ENCODE measurements around the gene RAB42. TPM values are rescaled to one million over a fixed set of nuclear protein-coding genes. Genes with fewer than 3 reads are reported as not detected.
"Not testable (repeated sequence)": the region's sequence is repeated elsewhere in the genome, so short reads cannot be mapped to it uniquely, and the experiment has no call there.

Gene RAB42
- total RNA-seq, 1 donor from 2014 or later: 0.69 TPM

DNA sequence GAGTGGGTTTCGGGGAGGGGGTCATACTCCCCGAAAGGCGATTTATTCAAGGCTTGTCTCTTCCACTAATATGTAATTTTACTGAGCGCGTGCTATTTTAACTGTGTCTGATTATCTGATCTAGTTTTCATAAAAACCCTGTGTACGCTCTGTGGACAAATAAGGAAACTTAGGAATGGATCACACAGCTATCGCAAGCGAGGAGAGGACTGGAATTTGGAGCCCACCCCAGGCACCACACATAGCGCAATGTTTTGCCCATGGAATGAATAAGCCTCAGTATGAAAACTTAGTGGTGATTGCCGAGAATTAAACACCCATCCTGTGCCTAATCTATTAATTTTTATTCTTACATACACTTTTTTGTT, 9.8 kb upstream of the RAB42 start:
- peak overlapping the region; percentile 95 for H3K4me3 Mint-ChIP-seq (ENCODE audit: unreplicated experiment)
- peaks cover 10% of the 10 kb centered on the region for H3K9me3 Mint-ChIP-seq (ENCODE audit: unreplicated experiment)
- DNase-seq: no peak
- peaks cover 2% of the 10 kb centered on the region for H3K27me3 Mint-ChIP-seq (ENCODE audit: unreplicated experiment)
- peak overlapping the region; percentile 59 for H3K27ac Mint-ChIP-seq (ENCODE audit: unreplicated experiment)
- H3K36me3 Mint-ChIP-seq (ENCODE audit: unreplicated experiment): no peaks in the 10 kb centered on the region
- TF ChIP-seq, protein P1, sequence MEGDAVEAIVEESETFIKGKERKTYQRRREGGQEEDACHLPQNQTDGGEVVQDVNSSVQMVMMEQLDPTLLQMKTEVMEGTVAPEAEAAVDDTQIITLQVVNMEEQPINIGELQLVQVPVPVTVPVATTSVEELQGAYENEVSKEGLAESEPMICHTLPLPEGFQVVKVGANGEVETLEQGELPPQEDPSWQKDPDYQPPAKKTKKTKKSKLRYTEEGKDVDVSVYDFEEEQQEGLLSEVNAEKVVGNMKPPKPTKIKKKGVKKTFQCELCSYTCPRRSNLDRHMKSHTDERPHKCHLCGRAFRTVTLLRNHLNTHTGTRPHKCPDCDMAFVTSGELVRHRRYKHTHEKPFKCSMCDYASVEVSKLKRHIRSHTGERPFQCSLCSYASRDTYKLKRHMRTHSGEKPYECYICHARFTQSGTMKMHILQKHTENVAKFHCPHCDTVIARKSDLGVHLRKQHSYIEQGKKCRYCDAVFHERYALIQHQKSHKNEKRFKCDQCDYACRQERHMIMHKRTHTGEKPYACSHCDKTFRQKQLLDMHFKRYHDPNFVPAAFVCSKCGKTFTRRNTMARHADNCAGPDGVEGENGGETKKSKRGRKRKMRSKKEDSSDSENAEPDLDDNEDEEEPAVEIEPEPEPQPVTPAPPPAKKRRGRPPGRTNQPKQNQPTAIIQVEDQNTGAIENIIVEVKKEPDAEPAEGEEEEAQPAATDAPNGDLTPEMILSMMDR (IDR thresholded peaks at IDR 0.05; ENCODE audit: partially characterized antibody, unreplicated experiment): no peak
- H3K4me1 Mint-ChIP-seq (ENCODE audit: low read depth, unreplicated experiment): peaks cover 13% of the 10 kb centered on the region

DNA sequence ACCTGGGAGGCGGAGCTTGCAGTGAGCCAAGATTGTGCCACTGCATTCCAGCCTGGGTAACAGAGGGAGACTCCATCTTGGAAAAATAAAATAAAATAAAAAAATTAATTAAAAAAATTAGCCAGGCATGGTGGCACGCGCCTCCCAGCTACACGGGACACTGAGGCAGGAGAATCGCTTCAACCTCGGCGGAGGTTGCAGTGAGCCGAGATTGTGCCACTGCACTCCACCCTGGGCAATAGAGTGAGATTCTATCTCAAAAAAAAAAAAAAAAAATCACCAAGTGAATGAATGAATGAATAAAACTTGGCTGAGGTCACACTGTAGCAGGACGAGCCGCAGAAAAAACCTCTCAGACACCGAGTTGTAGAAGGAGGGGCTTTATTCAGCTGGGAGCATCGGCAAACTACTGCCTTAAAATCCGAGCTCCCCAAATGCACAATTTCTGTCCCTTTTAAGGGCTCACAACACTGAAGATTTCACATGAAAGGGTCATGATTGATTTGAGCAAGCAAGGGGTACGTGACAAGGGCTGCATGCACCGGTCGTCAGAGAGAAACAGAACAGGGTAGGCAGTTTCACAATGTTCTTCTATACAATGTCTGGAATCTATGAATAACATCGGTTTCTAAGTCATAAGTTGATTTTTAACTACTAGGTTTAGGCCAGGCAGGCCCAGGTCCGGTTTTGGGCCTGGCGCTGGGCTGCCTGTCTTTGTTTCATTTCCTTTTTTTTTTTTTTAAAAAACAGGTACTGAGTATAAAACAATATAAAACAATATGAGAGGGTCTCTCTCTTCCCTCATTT, 5.3 kb upstream of the RAB42 start:
- not testable (repeated sequence) for H3K27ac Mint-ChIP-seq (ENCODE audit: unreplicated experiment)

DNA sequence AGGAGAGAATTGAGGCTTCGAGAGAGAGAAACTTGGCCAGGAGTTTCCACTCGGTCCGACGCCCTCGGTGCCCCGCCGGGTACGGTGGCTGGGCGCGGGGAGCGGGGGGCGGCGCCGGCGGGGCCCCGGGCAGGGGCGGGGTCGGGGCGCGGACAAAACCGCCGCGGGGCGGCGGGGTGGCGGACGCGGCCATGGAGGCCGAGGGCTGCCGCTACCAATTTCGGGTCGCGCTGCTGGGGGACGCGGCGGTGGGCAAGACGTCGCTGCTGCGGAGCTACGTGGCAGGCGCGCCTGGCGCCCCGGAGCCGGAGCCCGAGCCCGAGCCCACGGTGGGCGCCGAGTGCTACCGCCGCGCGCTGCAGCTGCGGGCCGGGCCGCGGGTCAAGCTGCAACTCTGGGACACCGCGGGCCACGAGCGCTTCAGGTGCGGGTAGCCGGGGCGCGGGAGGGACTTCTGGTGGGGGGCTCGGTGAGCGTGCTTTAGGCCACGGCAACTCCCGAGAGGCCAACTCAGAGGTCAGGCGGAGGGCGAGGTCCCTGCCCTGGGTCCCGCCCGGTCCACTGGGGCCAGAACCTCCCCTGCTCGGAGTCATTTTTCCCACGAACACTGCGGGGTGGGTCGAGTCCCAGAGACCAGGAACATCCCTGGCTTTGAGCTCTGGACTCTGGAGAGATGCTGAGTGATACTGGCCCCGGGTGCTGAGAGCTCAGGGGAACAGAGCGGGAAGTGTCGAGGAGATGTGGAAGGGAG, 431 bp downstream of the RAB42 start:
- DNase-seq: peak; percentile 27
- Mint-ChIP-seq H3K27me3 (ENCODE audit: unreplicated experiment) (peaks cover 4% of the 10 kb centered on the region), H3K9me3 (ENCODE audit: unreplicated experiment) (peaks cover 1% of the 10 kb centered on the region), H3K27ac (ENCODE audit: unreplicated experiment) (peak overlapping the region; percentile 14), H3K4me3 (ENCODE audit: unreplicated experiment) (peak overlapping the region; percentile 86), H3K4me1 (ENCODE audit: low read depth, unreplicated experiment) (no peaks in the 10 kb centered on the region), H3K36me3 (ENCODE audit: unreplicated experiment) (no peaks in the 10 kb centered on the region)
- TF ChIP-seq, protein P1 (IDR thresholded peaks at IDR 0.05; ENCODE audit: partially characterized antibody, unreplicated experiment): no peak

More for the DNA sequence above, 5.3 kb upstream of the RAB42 start:
- not testable (repeated sequence) for H3K36me3 Mint-ChIP-seq (ENCODE audit: unreplicated experiment); DNase-seq; H3K4me3 Mint-ChIP-seq (ENCODE audit: unreplicated experiment); H3K4me1 Mint-ChIP-seq (ENCODE audit: low read depth, unreplicated experiment); H3K27me3 Mint-ChIP-seq (ENCODE audit: unreplicated experiment); H3K9me3 Mint-ChIP-seq (ENCODE audit: unreplicated experiment)

DNA sequence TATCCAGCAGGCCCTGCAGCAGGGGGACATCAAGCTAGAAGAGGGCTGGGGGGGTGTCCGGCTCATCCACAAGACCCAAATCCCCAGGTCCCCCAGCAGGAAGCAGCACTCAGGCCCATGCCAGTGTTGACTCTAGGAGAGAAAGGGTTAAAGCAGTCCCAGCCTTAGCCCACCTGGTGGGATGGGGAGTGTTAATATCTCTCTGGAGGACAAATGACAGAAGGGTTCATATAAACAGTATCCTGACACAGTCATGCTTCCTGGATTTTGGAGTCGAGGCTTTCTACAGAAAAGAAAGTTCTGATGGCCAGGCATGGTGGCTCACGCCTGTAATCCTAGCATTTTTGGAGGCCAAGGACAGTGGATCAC, 1.9 kb downstream of the RAB42 start:
- H3K27me3 Mint-ChIP-seq (ENCODE audit: unreplicated experiment); H3K27ac Mint-ChIP-seq (ENCODE audit: unreplicated experiment); H3K9me3 Mint-ChIP-seq (ENCODE audit: unreplicated experiment); H3K36me3 Mint-ChIP-seq (ENCODE audit: unreplicated experiment); DNase-seq; H3K4me1 Mint-ChIP-seq (ENCODE audit: low read depth, unreplicated experiment); H3K4me3 Mint-ChIP-seq (ENCODE audit: unreplicated experiment): not testable (repeated sequence)

DNA sequence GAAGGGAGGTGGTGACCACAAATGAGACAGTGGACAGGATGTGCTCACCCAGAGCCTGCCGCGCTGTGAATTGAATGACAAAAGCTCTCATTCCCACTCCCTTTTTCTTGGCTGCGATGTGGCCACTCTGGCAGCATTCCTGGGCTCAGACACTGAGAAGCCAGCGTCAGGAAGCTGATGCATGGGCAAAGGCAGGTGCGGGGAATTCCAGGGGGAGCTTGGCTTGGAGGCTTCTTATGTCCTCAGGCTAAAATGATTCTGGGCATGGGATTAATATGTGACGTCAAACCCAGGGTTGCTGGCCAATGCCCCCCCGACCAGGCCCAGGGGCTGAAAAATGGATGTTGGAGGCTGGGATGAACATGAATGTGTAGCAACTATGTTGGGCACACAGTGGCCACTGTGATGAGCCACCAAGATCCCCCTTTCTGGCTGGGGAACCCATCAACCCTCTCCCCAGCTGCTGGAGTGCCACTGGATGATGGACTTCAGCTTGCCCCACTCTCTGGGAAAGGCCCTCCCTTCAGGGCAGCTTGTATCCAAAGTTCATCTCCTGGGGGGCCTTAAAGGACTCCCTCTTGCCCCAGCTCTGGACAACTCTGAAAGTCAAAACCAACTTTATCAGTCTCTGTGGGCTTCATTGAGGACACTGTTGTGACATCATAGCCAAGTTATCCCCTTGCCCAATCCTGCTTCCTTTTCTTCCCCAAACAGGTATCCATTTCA, 2.8 kb downstream of the RAB42 start:
- not testable (repeated sequence) for DNase-seq; H3K4me3 Mint-ChIP-seq (ENCODE audit: unreplicated experiment); H3K4me1 Mint-ChIP-seq (ENCODE audit: low read depth, unreplicated experiment); H3K27ac Mint-ChIP-seq (ENCODE audit: unreplicated experiment); H3K27me3 Mint-ChIP-seq (ENCODE audit: unreplicated experiment); H3K9me3 Mint-ChIP-seq (ENCODE audit: unreplicated experiment); H3K36me3 Mint-ChIP-seq (ENCODE audit: unreplicated experiment)

DNA sequence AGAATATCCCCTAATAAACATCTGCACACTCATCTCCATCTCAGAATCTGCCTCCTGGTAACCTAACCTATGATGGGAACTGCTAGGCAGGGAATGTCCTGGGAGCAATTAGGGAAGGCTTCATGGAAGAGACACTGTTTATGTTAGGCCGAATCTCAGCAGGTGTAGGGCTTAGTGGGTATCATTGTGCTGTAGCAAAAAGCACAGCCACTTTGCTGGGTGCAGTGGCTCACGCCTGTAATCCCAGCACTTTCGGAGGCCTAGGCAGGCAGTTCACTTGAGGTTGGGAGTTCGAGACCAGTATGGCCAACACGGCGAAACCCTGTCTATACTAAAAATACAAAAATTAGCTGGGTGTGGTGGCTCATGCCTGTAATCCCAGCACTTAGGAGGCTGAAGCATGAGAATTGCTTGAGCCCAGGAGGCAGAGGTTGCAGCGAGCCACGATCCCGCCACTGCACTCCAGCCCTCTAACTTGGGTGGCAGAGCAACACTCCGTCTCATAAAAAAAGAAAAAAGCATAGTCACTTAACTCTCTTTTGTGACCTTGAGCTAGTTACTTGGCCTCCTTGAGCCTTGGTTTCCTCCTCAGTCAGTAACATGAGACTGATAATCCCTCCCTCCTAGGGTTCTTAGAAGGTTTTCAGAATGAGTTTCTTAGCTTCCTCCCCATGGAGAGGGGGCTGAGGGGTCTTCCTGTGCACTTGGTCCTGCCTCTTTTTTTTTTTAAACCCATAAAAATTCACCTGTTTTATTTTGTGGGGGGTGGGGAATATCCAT, 3.5 kb downstream of the RAB42 start:
- no peak overlapping the region for H3K4me3 Mint-ChIP-seq (ENCODE audit: unreplicated experiment)
- TF ChIP-seq, protein P1 (IDR thresholded peaks at IDR 0.05; ENCODE audit: partially characterized antibody, unreplicated experiment): no peak
- peaks cover 3% of the 10 kb centered on the region for H3K27me3 Mint-ChIP-seq (ENCODE audit: unreplicated experiment)
- no peaks in the 10 kb centered on the region for H3K4me1 Mint-ChIP-seq (ENCODE audit: low read depth, unreplicated experiment)
- H3K27ac Mint-ChIP-seq (ENCODE audit: unreplicated experiment): no peak overlapping the region
- DNase-seq: no peak
- peaks cover 3% of the 10 kb centered on the region for H3K9me3 Mint-ChIP-seq (ENCODE audit: unreplicated experiment)
- no peaks in the 10 kb centered on the region for H3K36me3 Mint-ChIP-seq (ENCODE audit: unreplicated experiment)

DNA sequence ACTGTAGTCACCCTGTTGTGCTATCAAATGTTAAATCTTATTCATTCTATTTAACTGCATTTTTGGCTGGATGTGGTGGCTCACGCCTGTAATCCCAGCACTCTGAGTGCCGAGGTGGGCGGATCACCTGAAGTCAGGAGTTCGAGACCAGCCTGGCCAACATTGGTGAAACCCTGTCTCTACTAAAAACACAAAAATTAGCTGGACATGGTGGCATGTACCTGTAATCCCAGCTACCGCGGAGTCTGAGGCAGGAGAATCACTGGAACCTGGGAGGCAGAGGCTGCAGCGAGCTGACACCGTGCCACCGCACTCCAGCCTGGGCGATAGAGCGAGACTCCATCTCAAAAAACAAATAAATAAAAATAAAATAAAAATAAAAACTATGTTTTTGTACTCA, 4.2 kb downstream of the RAB42 start:
- H3K4me1 Mint-ChIP-seq (ENCODE audit: low read depth, unreplicated experiment); DNase-seq; H3K9me3 Mint-ChIP-seq (ENCODE audit: unreplicated experiment); H3K4me3 Mint-ChIP-seq (ENCODE audit: unreplicated experiment); H3K27me3 Mint-ChIP-seq (ENCODE audit: unreplicated experiment); H3K27ac Mint-ChIP-seq (ENCODE audit: unreplicated experiment); H3K36me3 Mint-ChIP-seq (ENCODE audit: unreplicated experiment): not testable (repeated sequence)
